Endothelial cell of umbilical vein (primary cell): Measurements from ENCODE around the gene RAB36. TPM values are rescaled to one million over a fixed set of nuclear protein-coding genes. Genes with fewer than 3 reads are reported as not detected.

Experiments
- BruUV-seq: library from RNA; stranded (reverse); fragments of 400-500 nt; replicated peaks from 2 replicates; lab custom pipeline; 2021; lab: Mats Ljungman, UMichigan
- CTCF ChIA-PET: fragments of 300-600, 350-600 bp; sonication (Branson Sonifier 250); formaldehyde crosslinking; loops from one replicate; lab custom pipeline; 2021; ENCODE audit warnings: antibody characterized with exemption, inconsistent platforms; lab: Charles Lee
- POLR2A ChIA-PET: fragments of 300-600, 350-600 bp; sonication (Branson Sonifier 250); formaldehyde crosslinking; loops from one replicate; lab custom pipeline; 2021; ENCODE audit warnings: antibody characterized with exemption, inconsistent platforms; lab: Charles Lee
- DNase-seq: peaks from one replicate; pipeline ENCODE4 v3.0.0-alpha.2; 2011; ENCODE audit warnings: low read depth, low spot score
- FAIRE-seq: peaks from 2 replicates; lab custom pipeline; 2011; peaks lifted over from hg19 to GRCh38; lab: Jason Lieb, UNC
- H2AFZ ChIP-seq: 2 replicates; pipeline ENCODE4 v1.6.0; 2012; ENCODE audit warnings: low read depth, low read length, control low read depth, inconsistent platforms
- H3K27ac ChIP-seq: 2 replicates; pipeline ENCODE4 v1.5.1; 2011; ENCODE audit warnings: low read depth, mild to moderate bottlenecking, control low read depth, low read length, moderate library complexity; ENCODE audit not compliant: insufficient read depth
- H3K27me3 ChIP-seq, 2 experiments: 2 replicates each; pipeline versions ENCODE4 v1.6.0 to v1.6.1; 2011; ENCODE audit warnings: low read length in 2 of 2, mixed read lengths in 1 of 2; ENCODE audit not compliant: control insufficient read depth in 2 of 2, insufficient read depth in 2 of 2
- H3K36me3 ChIP-seq, 2 experiments: 2 replicates in 1 of 2; 3 replicates in 1 of 2; pipeline ENCODE4 v1.5.1; 2011; ENCODE audit warnings: low read length in 2 of 2, mild to moderate bottlenecking in 1 of 2, moderate library complexity in 1 of 2; ENCODE audit not compliant: control insufficient read depth in 2 of 2, insufficient read depth in 2 of 2; ENCODE audit errors: extremely low read depth in 1 of 2
- H3K4me1 ChIP-seq: 3 replicates; pipeline ENCODE4 v1.5.1; 2011; ENCODE audit warnings: mild to moderate bottlenecking, low read length; ENCODE audit not compliant: control insufficient read depth, insufficient read depth; ENCODE audit errors: extremely low read depth
- H3K4me2 ChIP-seq: 2 replicates; pipeline ENCODE4 v1.6.1; 2011; ENCODE audit warnings: low read length, control low read depth, mixed read lengths; ENCODE audit not compliant: insufficient read depth
- H3K4me3 ChIP-seq, 3 experiments: fragments of 200-600 bp in 1 of 3; sonication (generic), shearing (Covaris generic) in 1 of 3; replicated peaks in 1 of 3; 2 replicates each; pipeline ENCODE4 v1.5.1; 2011 to 2016; ENCODE audit warnings: control low read depth in 3 of 3, low read length in 3 of 3, mild to moderate bottlenecking in 2 of 3, inconsistent platforms in 1 of 3, low read depth in 1 of 3, moderate library complexity in 1 of 3; ENCODE audit not compliant: insufficient read depth in 1 of 3
- H3K79me2 ChIP-seq: 2 replicates; pipeline ENCODE4 v1.6.0; 2012; ENCODE audit warnings: low read length, inconsistent platforms; ENCODE audit not compliant: control insufficient read depth, insufficient read depth
- H3K9ac ChIP-seq: replicated peaks from 2 replicates; pipeline ENCODE3; 2011; ENCODE audit warnings: low read length, control low read depth; ENCODE audit not compliant: insufficient read depth; ENCODE audit errors: extremely low read depth
- H3K9me1 ChIP-seq: replicated peaks from 3 replicates; pipeline ENCODE4 v1.6.0; 2011; ENCODE audit warnings: mild to moderate bottlenecking, low read length; ENCODE audit not compliant: control insufficient read depth, insufficient read depth; ENCODE audit errors: extremely low read depth
- H3K9me3 ChIP-seq: replicated peaks from 2 replicates; pipeline ENCODE4 v1.5.1; 2012; ENCODE audit warnings: low read length, inconsistent platforms; ENCODE audit not compliant: control insufficient read depth, insufficient read depth
- H4K20me1 ChIP-seq: replicated peaks from 2 replicates; pipeline ENCODE3; 2011; ENCODE audit warnings: mild to moderate bottlenecking, low read length; ENCODE audit not compliant: control insufficient read depth, insufficient read depth; ENCODE audit errors: extremely low read depth
- EZH2 ChIP-seq: IDR thresholded peaks from 2 replicates; pipeline ENCODE4 v1.6.1; 2012; ENCODE audit warnings: borderline replicate concordance, low read depth, mild to moderate bottlenecking, moderate library complexity, low read length, inconsistent platforms; ENCODE audit not compliant: severe bottlenecking
- FOS ChIP-seq: IDR thresholded peaks from 2 replicates; pipeline ENCODE4 v1.6.1; 2011; ENCODE audit warnings: mild to moderate bottlenecking, low read length, moderate library complexity, borderline replicate concordance; ENCODE audit not compliant: insufficient read depth
- GATA2 ChIP-seq: IDR thresholded peaks from 2 replicates; pipeline ENCODE4 v1.7.0; 2011; ENCODE audit warnings: low read depth, mild to moderate bottlenecking, moderate library complexity, mixed read lengths, low read length; ENCODE audit not compliant: insufficient read length, insufficient read depth
- JUN ChIP-seq: IDR thresholded peaks from 2 replicates; pipeline ENCODE4 v1.6.1; 2011; ENCODE audit warnings: borderline replicate concordance, low read depth; ENCODE audit not compliant: insufficient read length, insufficient read depth
- MYC ChIP-seq: IDR thresholded peaks from one replicate; pipeline ENCODE4 v1.6.1; 2011; ENCODE audit warnings: mild to moderate bottlenecking, low read depth, low read length
- POLR2A ChIP-seq: IDR thresholded peaks from 2 replicates; pipeline ENCODE4 v1.6.1; 2012; ENCODE audit warnings: low read depth, mild to moderate bottlenecking, control low read depth, low read length
- POLR2AphosphoS5 ChIP-seq: IDR thresholded peaks from 2 replicates; pipeline ENCODE4 v1.6.1; 2012; ENCODE audit warnings: low read depth, mild to moderate bottlenecking, control low read depth, low read length, moderate library complexity; ENCODE audit not compliant: insufficient read depth
- dilution Hi-C: fragments of 300-500 bp; cut with MboI; formaldehyde crosslinking; loops from one replicate; pipeline ENCODE4 v1.15.0; 2019; ENCODE audit warnings: low sequenced_read_pairs; ENCODE audit not compliant: extremely low pct_ligation_motif_present
- intact Hi-C: fragments of 100-400 bp; cut with micrococcal nuclease; formaldehyde crosslinking; loops from one replicate; pipeline ENCODE4 v1.10.0; 2022
- polyA plus RNA-seq, 4 experiments: library from polyadenylated mRNA; depleted of rRNA in 3 of 4; stranded (reverse) in 3 of 4; unstranded in 1 of 4; fragments of >200 nt; gene quantifications; 2 replicates each; pipeline versions ENCODE4 v1.2.1 to v1.2.3, GENCODE V29; 2011 to 2012; ENCODE audit warnings: missing spikeins in 1 of 4
- total RNA-seq: library from RNA; stranded (reverse); gene quantifications from 2 replicates; pipeline ENCODE4 v1.2.3, GENCODE V29; 2021
- TF ChIP-seq, protein P1 (sequence below): IDR thresholded peaks from 2 replicates; pipeline ENCODE4 v1.6.1; 2011; ENCODE audit not compliant: insufficient read depth, insufficient read length
- TF ChIP-seq, protein P2 (sequence below), 2 donors: IDR thresholded peaks; 1 replicate in 1 of 2; 2 replicates in 1 of 2; pipeline ENCODE4 v1.5.1; 2011; ENCODE audit warnings: low read length in 2 of 2, mild to moderate bottlenecking in 2 of 2, moderate library complexity in 2 of 2, control low read depth in 1 of 2, inconsistent platforms in 1 of 2, low read depth in 1 of 2; ENCODE audit not compliant: insufficient read depth in 1 of 2; ENCODE audit errors: extremely low read depth in 1 of 2

RAB36 gene
- total and polyA plus RNA-seq, 2 donors (not counting 3 experiments of a cell fraction or from before 2014, with no cell fraction given): 2.7 to 3.1 TPM

DNA sequence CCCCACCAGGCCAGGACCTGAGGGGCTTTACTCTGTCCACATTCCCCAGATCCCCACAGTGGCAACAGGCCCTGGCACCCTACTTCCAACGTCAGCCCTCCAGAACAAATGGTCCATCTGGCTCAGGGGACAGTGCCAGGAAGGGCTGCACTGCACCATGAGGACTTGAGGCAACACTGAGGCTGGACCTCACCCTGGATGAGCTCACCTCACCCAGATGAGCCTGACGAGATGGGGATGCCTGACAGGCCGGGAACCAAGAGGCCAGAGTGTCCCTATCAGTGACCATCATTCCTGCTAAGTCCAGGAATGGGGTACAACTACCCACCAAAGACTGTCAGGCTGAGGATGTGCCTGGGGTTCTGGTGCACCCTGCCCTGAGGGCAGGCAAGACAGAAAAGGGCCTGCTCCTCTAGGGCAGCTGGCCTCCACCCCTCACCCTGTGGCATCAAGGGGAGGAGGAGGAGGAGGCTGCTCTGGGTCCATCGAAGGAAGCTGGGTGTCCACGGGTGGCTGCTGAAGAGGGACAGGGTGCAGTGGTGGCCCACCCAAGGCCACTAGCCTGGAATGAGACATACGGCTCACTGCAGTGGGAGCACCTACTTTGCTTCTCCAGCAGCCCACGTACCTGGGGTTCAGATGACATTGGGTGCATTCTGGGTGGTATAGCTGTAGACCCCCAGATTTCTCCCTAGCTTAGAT is 18.1 kb upstream of the RAB36 start:
- H3K9ac ChIP-seq: no peak overlapping the region
- no peaks in the 10 kb centered on the region for H4K20me1 ChIP-seq
- no peak for FAIRE-seq
- no peaks in the 10 kb centered on the region for H3K4me1 ChIP-seq
- peaks cover 0 to 4% of the 10 kb centered on the region in 2 experiments for H3K27me3 ChIP-seq
- no peaks in the 10 kb centered on the region for H3K9me3 ChIP-seq
- TF ChIP-seq POLR2A (no peak), MYC (no peak), JUN (no peak), FOS (no peak), POLR2AphosphoS5 (no peak), EZH2 (no peak), GATA2 (no peak)
- TF ChIP-seq, protein P1, sequence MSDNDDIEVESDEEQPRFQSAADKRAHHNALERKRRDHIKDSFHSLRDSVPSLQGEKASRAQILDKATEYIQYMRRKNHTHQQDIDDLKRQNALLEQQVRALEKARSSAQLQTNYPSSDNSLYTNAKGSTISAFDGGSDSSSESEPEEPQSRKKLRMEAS: no peak
- TF ChIP-seq, protein P2, sequence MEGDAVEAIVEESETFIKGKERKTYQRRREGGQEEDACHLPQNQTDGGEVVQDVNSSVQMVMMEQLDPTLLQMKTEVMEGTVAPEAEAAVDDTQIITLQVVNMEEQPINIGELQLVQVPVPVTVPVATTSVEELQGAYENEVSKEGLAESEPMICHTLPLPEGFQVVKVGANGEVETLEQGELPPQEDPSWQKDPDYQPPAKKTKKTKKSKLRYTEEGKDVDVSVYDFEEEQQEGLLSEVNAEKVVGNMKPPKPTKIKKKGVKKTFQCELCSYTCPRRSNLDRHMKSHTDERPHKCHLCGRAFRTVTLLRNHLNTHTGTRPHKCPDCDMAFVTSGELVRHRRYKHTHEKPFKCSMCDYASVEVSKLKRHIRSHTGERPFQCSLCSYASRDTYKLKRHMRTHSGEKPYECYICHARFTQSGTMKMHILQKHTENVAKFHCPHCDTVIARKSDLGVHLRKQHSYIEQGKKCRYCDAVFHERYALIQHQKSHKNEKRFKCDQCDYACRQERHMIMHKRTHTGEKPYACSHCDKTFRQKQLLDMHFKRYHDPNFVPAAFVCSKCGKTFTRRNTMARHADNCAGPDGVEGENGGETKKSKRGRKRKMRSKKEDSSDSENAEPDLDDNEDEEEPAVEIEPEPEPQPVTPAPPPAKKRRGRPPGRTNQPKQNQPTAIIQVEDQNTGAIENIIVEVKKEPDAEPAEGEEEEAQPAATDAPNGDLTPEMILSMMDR (IDR thresholded peaks at IDR 0.05; ENCODE audit: extremely low read depth in 1 of 2, insufficient read depth in 1 of 2, low read depth in 1 of 2, low read length in 2 of 2): no peak
- dilution Hi-C loops: no loop called here
- H3K4me3 ChIP-seq: no peak overlapping the region
- ChIA-PET CTCF (interaction anchor here (1.0 to 15.6 kb wide), 6 partner anchors 10 to 373 kb away, joined by 3 to 401 read pairs (median 4); no protein-coding TSS in a partner anchor), POLR2A (no interaction called here)
- H3K9me1 ChIP-seq: no peaks in the 10 kb centered on the region
- H3K79me2 ChIP-seq: no peaks in the 10 kb centered on the region
- no peak for DNase-seq
- no peak overlapping the region for H3K27ac ChIP-seq
- BruUV-seq: no TSS peak
- H3K4me2 ChIP-seq: no peak overlapping the region
- intact Hi-C loops: no loop called here
- H3K36me3 ChIP-seq: no peaks in the 10 kb centered on the region
- no peak overlapping the region for H2AFZ ChIP-seq
